K562 (cell line): ENCODE data around the gene CADPS2. TPM values are rescaled to one million over a fixed set of nuclear protein-coding genes. Genes with fewer than 3 reads are reported as not detected.

Experiments
- ZNF766 ChIP-seq: fragments of 200-800 bp; sonication (Bioruptor generic); conservative IDR thresholded peaks from 2 replicates; pipeline ENCODE4 v1.6.1; 2016; ENCODE audit warnings: missing genetic modification characterization, missing compliant biosample characterization
- polyA plus RNA-seq, 8 experiments: library from polyadenylated mRNA; depleted of rRNA in 4 of 8; stranded (reverse) in 5 of 8; unstranded in 3 of 8; fragments of >200 nt; fragmentation: Nextera tagmentation in 2 of 8; fragmentation: Illumina TruSeq in 1 of 8; extraction: Ambion mirVana in 2 of 8; extraction: Trizol in 1 of 8; gene quantifications; 2 replicates each; pipeline versions ENCODE4 v1.2.1 to v1.2.3, GENCODE V29; 2011 to 2014; ENCODE audit warnings: inconsistent platforms in 1 of 8, missing spikeins in 1 of 8
- total RNA-seq, 7 experiments: library from RNA; depleted of rRNA in 6 of 7; stranded (reverse); fragments of >200 nt in 6 of 7; fragmentation: Illumina TruSeq in 2 of 7; extraction: Trizol in 2 of 7; gene quantifications; 2 replicates each; pipeline versions ENCODE4 v1.2.1 to v1.2.3, GENCODE V29; 2011 to 2021; ENCODE audit warnings: low replicate concordance in 1 of 7
- TF ChIP-seq, protein P1 (sequence below): fragments of 200-600 bp; sonication (generic); IDR thresholded peaks from one replicate; pipeline ENCODE4 v1.6.1; 2012; ENCODE audit warnings: mild to moderate bottlenecking, low read depth, low read length, inconsistent platforms

CADPS2 gene
- total and polyA plus RNA-seq, 9 of the 15 experiments (the other 6 are each of a cell fraction or from before 2014, with no cell fraction given): 0.03 to 0.14 (median 0.04) TPM; not detected in 1

DNA sequence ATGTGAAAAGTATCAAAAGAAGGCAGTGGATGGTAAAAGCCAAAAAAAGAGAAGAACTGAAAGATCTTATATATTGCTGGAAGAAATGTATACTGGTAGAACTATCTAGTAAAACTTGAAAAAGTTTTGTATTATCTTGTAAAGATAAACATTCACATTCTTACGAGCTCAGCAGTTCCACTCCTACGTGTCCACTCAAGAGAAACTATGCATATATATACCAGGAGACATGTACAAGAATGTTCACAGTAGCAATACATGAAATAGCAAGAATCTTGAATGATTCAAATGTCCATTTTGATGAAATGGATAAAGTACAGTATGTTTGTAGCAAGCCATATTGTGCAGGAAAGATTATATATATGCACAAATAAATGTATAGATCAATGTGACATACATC lies 342.4 kb downstream of the CADPS2 start (continued):
- TF ChIP-seq, protein P1, sequence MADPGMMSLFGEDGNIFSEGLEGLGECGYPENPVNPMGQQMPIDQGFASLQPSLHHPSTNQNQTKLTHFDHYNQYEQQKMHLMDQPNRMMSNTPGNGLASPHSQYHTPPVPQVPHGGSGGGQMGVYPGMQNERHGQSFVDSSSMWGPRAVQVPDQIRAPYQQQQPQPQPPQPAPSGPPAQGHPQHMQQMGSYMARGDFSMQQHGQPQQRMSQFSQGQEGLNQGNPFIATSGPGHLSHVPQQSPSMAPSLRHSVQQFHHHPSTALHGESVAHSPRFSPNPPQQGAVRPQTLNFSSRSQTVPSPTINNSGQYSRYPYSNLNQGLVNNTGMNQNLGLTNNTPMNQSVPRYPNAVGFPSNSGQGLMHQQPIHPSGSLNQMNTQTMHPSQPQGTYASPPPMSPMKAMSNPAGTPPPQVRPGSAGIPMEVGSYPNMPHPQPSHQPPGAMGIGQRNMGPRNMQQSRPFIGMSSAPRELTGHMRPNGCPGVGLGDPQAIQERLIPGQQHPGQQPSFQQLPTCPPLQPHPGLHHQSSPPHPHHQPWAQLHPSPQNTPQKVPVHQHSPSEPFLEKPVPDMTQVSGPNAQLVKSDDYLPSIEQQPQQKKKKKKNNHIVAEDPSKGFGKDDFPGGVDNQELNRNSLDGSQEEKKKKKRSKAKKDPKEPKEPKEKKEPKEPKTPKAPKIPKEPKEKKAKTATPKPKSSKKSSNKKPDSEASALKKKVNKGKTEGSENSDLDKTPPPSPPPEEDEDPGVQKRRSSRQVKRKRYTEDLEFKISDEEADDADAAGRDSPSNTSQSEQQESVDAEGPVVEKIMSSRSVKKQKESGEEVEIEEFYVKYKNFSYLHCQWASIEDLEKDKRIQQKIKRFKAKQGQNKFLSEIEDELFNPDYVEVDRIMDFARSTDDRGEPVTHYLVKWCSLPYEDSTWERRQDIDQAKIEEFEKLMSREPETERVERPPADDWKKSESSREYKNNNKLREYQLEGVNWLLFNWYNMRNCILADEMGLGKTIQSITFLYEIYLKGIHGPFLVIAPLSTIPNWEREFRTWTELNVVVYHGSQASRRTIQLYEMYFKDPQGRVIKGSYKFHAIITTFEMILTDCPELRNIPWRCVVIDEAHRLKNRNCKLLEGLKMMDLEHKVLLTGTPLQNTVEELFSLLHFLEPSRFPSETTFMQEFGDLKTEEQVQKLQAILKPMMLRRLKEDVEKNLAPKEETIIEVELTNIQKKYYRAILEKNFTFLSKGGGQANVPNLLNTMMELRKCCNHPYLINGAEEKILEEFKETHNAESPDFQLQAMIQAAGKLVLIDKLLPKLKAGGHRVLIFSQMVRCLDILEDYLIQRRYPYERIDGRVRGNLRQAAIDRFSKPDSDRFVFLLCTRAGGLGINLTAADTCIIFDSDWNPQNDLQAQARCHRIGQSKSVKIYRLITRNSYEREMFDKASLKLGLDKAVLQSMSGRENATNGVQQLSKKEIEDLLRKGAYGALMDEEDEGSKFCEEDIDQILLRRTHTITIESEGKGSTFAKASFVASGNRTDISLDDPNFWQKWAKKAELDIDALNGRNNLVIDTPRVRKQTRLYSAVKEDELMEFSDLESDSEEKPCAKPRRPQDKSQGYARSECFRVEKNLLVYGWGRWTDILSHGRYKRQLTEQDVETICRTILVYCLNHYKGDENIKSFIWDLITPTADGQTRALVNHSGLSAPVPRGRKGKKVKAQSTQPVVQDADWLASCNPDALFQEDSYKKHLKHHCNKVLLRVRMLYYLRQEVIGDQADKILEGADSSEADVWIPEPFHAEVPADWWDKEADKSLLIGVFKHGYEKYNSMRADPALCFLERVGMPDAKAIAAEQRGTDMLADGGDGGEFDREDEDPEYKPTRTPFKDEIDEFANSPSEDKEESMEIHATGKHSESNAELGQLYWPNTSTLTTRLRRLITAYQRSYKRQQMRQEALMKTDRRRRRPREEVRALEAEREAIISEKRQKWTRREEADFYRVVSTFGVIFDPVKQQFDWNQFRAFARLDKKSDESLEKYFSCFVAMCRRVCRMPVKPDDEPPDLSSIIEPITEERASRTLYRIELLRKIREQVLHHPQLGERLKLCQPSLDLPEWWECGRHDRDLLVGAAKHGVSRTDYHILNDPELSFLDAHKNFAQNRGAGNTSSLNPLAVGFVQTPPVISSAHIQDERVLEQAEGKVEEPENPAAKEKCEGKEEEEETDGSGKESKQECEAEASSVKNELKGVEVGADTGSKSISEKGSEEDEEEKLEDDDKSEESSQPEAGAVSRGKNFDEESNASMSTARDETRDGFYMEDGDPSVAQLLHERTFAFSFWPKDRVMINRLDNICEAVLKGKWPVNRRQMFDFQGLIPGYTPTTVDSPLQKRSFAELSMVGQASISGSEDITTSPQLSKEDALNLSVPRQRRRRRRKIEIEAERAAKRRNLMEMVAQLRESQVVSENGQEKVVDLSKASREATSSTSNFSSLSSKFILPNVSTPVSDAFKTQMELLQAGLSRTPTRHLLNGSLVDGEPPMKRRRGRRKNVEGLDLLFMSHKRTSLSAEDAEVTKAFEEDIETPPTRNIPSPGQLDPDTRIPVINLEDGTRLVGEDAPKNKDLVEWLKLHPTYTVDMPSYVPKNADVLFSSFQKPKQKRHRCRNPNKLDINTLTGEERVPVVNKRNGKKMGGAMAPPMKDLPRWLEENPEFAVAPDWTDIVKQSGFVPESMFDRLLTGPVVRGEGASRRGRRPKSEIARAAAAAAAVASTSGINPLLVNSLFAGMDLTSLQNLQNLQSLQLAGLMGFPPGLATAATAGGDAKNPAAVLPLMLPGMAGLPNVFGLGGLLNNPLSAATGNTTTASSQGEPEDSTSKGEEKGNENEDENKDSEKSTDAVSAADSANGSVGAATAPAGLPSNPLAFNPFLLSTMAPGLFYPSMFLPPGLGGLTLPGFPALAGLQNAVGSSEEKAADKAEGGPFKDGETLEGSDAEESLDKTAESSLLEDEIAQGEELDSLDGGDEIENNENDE: no peak
- no peak for TF ChIP-seq ZNF766 (CRISPR knock-in tag)
- TF ChIP-seq, all 486 proteins: peak for 0
